ENCODE measurements around the gene ITGAL.

The ITGAL gene

GRCh38 chr16:30548416-30549253 lies 76.1 kb downstream of the ITGAL start:
- no peak for DNase-seq

DNA sequence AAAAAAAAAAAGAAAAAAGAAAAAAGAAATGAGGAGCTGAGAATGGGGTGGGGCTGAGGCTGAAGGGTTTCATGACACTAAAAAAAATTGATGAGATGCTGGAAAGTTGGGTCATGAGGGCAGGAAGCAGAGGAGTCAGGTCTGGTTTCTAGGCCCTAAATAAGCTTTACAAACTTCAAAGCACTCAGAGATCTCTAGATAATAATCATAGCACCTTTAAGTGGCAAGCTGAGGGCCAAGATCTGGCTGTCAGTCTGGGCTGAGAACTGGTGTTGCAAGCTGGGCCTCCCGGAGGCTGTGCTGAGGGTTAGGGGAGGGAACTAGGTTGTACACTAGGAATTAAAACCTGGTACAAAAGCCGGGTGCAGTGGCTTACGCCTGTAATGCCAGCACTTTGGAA lies 79.2 kb downstream of the ITGAL start:
- DNase-seq, result peak; percentile 68 to 71

DNA sequence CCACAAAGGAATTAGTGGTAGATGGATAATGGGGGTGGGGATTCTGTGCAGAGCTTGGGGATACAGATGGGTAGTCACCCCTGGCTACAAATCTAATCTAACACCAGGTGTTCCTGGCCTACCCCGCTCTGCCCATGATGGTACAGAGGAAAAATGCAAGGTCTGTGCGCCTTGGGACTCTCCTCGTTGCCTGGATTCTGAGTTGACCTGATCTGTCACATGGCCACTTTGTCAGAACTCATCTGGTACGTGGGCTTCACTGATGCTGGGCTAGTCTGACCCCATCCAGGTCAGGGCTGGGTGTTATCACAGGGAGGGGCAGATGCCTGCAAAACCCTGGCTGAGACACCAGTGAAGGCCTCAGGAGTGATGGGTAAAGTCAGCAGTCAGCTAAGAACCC lies 80.4 kb downstream of the ITGAL start:
- DNase-seq, result no peak

DNA sequence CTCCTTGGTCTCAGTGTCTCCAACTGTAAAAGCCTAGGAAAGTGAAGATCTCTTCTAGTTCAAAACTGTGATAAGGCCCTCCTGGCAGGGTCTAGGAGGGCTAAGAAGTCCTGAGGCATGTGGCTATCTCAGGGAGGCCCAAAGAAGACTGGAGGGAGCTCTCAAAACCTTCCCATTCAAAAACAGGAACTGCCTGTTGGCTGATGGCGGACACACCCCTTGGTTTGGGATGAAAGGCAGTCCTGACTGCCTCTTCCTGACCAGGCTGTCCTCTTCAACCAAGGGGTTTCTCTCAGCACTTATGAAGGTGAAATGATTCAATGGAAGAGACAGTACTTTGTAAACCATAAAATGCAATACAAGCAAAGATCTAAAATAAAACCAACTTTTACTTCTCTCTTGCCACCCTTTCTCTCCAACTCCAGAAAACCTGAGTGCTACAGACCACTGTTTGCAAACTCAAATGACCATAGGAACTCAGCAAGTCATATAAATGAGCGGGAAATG lies 80.9 kb downstream of the ITGAL start:
- DNase-seq, result no peak

DNA sequence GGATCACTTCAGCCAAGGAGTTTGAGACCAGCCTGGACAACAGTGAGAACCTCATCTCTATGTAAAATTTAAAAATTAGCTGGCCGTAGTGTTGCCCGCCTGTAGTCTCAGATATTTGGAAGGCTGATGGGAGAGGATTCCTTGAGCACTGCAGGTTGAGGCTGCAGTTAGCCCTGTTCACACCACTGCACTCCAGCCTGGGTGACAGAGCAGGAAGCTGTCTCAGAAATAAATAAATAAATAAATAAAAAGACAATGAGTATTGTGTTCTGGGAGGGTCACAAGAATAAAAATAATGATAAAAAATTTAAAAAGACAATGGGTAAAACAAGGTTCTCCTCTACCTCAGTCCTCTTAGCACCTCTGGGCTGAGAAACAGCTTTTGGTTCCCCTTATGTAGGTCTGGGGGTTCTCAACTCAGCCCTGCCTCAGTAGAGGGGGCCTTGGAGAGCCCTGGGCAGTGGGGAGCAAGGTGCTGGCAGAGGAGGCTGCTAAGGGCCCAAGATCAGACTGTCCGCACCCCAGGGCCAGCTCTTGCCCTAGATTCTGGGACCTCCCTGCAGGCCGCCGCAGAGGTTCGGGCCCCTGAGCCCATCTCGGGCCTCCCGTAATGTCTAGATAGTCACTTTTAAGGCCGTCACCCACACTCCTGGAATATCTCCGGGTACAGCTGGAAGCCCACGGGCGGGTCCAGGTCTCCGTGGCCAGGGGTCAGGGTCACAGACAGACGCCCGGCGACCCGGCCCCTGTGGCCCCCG lies 82.2 kb downstream of the ITGAL start:
- DNase-seq, result no peak

DNA sequence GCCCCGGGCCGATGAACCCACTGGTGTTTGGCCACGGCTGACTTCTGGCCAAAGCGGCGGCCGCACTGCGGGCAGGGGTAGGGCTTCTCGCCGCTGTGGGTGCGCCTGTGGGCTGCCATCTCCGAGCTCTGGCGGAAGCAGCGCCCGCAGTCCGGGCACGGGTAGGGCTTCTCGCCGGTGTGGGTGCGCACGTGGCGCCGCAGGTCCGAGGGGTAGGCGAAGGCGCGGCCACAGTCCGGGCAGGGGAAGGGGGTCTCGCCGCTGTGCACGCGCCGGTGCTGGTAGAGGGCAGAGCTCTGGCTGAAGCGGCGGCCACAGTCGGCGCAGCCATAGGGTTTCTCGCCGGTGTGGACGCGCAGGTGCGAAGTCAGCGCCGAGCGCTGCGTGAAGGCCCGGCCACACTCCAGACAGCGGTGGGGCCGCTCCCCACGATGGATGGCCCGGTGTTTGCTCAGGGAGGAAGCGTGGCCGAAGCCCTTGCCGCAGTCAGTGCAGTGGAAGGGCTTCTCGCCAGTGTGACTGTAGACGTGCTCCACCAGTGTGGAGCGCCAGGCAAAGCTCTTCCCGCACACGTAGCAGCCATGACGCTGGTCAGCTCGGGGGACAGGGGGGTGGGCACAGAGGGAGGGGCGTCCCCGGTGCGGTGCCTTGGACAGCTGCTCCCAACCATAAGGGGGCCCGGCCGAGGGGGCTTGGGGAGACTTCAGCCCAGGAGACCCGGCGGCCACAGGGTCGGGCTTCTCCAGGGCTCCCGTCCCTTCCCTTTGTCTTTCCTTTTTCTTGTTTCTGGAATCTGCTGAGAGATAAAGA lies 83.0 kb downstream of the ITGAL start:
- no peak for DNase-seq

GRCh38 chr16:30556125-30556473 lies 83.6 kb downstream of the ITGAL start:
- DNase-seq, result no peak

DNA sequence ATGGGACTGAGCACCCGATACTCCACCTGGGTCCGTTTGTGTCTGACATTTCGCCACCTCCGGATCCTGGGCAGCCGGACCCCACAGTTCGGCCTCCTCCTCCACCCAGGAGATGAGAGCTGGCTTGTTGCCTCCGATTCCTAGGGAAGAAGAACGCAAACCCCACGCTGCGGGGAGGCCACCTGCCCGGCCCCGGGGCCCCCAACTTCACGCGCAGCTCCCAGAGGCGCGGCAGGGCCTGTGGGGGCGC lies 85.1 kb downstream of the ITGAL start:
- peak; percentile 47 for DNase-seq

DNA sequence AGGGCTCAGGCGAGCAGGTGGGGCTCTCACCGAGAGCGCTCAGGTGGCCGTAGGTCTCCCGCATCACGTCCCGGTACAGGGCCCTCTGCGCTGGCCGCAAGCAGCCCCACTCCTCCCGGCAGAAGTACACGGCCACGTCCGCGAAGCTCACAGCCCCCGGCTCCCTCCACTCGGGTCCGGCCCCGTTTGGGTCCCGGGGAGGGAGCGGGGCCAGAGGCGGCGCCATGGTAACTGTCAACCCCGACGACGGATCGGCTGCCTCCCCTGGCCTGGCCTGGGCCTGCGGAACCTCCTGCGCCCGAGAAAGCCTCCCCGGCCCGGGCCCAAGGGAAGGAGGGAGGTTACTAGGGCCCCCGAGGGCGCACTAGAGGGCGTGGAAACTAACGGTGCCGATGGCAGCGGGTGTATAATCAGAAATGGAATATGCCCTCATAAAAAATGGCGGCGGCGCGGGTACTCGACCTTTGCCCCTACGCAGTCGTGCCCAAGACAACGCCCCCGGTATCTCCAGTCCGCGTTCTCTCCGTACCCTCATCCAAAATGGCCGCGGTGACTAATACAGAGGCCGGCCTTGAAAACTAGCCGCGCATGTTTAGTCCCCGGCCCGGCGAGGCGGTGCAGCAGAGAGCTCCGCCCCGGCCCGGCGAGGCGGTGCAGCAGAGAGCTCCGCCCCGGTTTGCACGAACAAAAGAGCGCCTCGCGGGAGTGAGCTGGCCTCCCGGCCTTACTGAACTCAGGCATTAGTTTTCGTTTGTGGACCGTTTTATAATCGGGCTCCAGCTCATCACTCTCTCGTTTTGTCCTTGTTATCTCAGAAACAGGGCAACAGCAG lies 85.6 kb downstream of the ITGAL start, which contains the start of gene ZNF764:
Gene ZNF764, minus strand, starts transcription at position 418 of the 832 bp plus-strand sequence. Its CDS starts 192 bp downstream, at position 226.
- DNase-seq, result peak; percentile 96 to 97

GRCh38 chr16:30558789-30559377 lies 86.3 kb downstream of the ITGAL start:
- DNase-seq, result no peak

GRCh38 chr16:30559690-30560089 lies 87.1 kb downstream of the ITGAL start:
- DNase-seq, result no peak

DNA sequence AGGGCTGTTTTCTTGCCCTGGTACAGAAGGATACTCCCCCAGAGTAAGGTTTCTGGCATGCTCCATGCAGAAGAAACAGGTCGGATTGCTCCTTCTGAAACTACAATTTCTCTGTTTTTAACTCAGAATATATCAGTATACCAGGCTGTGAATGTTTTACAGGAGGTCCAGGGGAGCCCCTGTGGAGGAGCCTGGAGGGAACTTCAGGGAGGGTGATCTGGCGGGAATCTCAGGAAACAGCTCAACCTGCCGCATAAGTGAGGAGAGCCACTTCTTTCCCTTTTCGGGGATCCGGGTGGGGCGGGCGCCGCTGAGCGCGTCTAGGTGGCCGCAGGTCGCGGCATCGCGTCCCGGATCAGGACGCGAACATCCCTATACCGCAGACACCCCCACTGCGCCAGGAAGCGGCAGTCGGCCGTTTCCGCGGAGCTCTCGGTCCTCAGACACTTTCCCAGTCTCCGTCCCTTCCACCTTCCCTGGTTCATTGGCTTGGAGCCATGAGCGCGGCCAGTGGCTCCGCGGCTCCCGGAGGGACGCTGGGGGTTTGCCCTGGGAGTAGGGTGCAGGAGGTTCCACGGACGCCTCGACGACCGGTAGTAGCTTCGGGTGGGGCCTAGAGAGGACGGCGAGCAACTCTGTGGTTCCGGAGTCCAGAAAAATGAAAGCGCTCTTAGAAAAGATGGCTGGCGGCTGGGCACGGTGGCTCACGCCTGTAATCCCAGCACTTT lies 88.7 kb downstream of the ITGAL start:
- DNase-seq, result peak in 1 of 2 donors; percentile 40

DNA sequence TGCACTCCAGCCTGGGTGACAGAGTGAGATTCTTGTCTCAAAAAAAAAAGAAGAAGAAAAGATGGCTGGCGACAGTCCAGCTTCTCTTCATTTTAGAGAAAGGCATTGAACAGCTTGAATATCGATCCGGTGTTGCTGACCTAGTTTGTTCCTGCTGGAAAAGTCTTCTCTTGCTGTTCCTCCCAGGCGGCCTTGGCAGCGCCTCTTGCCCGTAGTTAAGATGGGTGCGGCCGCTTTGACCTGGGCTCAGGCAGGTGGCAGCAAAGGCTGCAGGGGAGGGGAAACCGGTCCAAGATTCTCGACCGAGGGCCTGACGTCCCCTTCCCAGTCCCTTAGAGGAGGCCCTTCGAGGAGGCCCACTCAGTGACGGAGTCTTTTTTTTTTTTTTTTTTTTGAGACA lies 89.5 kb downstream of the ITGAL start:
- DNase-seq, result no peak

DNA sequence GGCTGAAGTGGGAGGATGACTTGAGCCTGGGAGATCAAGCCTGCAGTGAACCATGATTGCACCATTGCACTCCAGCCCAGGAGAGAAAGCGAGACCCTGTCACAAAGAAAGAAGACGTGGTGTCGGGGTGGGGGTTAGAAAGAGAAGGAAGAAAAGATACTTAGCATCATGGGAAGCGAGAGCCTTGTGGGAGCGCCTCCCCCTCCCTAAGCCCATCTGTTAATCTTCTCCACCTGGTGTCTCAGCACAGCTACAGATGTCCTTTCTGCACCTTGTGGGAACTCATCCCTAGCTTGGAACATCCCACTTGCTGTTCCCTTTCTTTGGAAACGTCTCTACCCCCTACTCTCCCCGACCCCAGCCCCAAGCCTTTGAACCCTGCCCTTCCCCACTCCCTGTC lies 93.0 kb downstream of the ITGAL start:
- no peak for DNase-seq

- DNase-seq, result no peak
Measured at GRCh38 chr16:30565984-30566383, 93.4 kb downstream of the ITGAL start.

GRCh38 chr16:30566531-30566930 lies 94.0 kb downstream of the ITGAL start:
- DNase-seq, result no peak

DNA sequence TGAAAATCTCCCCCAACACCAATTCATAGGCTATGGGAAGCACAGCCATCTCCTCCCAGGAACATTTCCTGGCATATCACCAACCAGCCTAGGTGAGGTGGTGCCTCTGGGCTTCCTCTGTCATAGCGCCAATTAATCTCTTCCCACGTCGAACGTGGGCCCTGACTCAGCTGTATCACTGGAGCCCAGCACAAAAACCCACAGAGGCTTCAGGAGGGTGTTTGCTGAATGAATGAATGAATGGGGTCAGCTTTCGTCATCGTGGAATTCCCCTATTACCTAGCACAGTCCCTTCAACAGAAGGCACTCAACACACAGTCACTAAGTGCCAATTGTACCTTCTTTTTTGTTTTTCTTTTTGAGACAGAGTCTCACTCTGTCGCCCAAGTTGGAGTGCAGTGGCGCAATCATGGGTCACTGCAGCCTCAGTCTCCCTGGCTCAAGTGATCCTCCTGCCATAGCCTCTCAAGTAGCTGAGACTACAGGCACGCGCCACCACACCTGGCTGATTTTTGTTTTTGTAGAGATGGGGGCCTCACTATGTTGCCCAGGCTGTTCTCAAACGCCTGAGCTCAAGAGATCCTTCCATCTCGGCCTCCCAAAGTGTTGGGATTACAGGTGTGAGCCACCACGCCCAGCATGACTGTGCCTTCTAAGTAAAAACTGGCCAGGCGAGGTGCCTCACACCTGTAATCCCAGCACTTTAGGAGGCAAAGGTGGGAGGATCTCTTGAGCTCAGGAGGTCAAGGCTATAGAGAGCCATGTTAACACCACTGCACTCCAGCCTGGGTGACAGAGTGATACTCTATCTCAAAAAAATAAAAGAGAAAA lies 94.8 kb downstream of the ITGAL start:
- DNase-seq, result peak; percentile 65 to 75

DNA sequence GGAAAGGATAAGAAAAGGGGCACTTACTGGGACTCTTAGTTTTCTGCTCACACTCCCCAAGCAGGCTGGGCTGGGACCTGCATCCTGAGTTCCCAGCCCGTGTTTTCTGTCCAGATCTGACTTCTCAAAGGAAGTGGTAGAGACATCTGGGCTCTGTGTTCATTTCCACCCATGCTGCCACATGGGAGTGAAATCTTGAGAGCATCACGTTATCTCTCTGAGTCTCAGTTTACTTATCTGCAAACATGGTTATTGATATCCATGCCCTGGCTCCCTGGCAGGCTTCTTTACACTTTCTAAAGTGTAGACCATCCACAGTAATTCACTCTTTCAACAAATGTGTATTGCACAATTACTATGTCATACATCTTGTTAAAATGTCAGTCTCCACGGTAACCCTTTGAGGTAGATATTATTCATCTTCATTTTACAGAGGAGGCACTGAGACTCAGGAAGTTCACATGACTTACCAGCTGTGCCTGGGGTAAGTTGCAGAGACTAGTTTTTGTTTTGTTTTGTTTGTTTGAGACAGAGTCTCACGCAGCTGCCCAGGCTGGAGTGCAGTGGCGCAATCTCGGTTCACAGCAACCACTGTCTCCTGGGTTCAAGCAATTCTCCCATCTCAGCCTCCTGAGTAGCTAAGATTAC lies 95.6 kb downstream of the ITGAL start:
- peak in 1 of 2 donors; percentile 49 for DNase-seq

DNA sequence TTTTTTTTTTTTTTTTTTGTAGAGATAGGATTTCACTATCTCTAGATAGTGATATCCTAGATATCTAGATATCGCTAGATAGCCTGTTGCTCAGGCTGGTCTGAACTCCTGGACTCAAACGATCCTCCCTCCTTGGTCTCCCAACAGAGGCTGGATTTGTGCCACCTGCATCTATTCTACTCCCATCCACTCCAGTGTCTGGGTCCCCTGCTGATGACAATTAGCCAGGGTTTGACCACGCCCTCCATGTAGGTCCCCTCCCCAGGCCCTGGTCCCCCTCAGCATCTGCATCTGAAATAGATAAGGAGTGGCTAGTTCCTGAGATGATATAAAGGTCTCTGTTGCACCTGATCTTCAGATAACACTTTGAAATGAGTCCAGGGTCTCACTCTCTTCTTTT lies 96.7 kb downstream of the ITGAL start:
- DNase-seq, result no peak

Data from stimulated activated CD4-positive, alpha-beta T cell treated with anti-CD3 and anti-CD28 coated beads, Interleukin-2, amount 100 ng/mL, for 24 hours (primary cell).